Activated naive CD4-positive, alpha-beta T cell treated with anti-CD3 and anti-CD28 coated beads, Interleukin-2, amount 50 U/mL, for 16 hours (primary cell): ENCODE measurements around the gene PAFAH1B1.
A peak's percentile ranks its signal among the peaks of the same experiment; 100 is the strongest.

Experiments used
- DNase-seq: peaks from one replicate; pipeline ENCODE4 v3.0.0-alpha.2; 2020

Gene PAFAH1B1

GRCh38 chr17:2705263-2705662 lies 111.8 kb downstream of the PAFAH1B1 start:
- peak; percentile 5 for DNase-seq

GRCh38 chr17:2705888-2706795 lies 112.7 kb downstream of the PAFAH1B1 start:
- peak; percentile 5 for DNase-seq

- DNase-seq: peak; percentile 4
Observed at GRCh38 chr17:2706911-2707510, 113.6 kb downstream of the PAFAH1B1 start.

GRCh38 chr17:2707721-2708584 lies 114.5 kb downstream of the PAFAH1B1 start:
- DNase-seq: peak; percentile 21

GRCh38 chr17:2708585-2709182 lies 115.2 kb downstream of the PAFAH1B1 start:
- no peak for DNase-seq

- DNase-seq: no peak
Observed at GRCh38 chr17:2709183-2709661, 115.8 kb downstream of the PAFAH1B1 start.

GRCh38 chr17:2710071-2710802 lies 116.8 kb downstream of the PAFAH1B1 start:
- DNase-seq: no peak

GRCh38 chr17:2710803-2711607 lies 117.6 kb downstream of the PAFAH1B1 start:
- peak; percentile 61 for DNase-seq

GRCh38 chr17:2711608-2712299 lies 118.3 kb downstream of the PAFAH1B1 start, which contains the start of gene CLUH:
Gene CLUH, minus strand, starts transcription at chr17:2711764. Its CDS starts 103 bp downstream, at chr17:2711661.
- peak; percentile 98 for DNase-seq

GRCh38 chr17:2712300-2713043 lies 119.0 kb downstream of the PAFAH1B1 start:
- no peak for DNase-seq

- DNase-seq: no peak
Observed at GRCh38 chr17:2713881-2714280, 120.4 kb downstream of the PAFAH1B1 start.

- no peak for DNase-seq
Observed at GRCh38 chr17:2716649-2717048, 123.2 kb downstream of the PAFAH1B1 start.

- no peak for DNase-seq
Observed at GRCh38 chr17:2718150-2718938, 124.9 kb downstream of the PAFAH1B1 start.

GRCh38 chr17:2719861-2720260 lies 126.4 kb downstream of the PAFAH1B1 start:
- no peak for DNase-seq

GRCh38 chr17:2721603-2722002 lies 128.1 kb downstream of the PAFAH1B1 start:
- DNase-seq: no peak

GRCh38 chr17:2722611-2723010 lies 129.2 kb downstream of the PAFAH1B1 start:
- no peak for DNase-seq

GRCh38 chr17:2723505-2723996 lies 130.1 kb downstream of the PAFAH1B1 start:
- no peak for DNase-seq

- no peak for DNase-seq
Observed at GRCh38 chr17:2723997-2724783, 130.7 kb downstream of the PAFAH1B1 start.
